Hepatocyte (in vitro differentiated cells): ENCODE data around the gene ADPGK. TPM values are rescaled to one million over a fixed set of nuclear protein-coding genes. Genes with fewer than 3 reads are reported as not detected.
"Not testable (repeated sequence)": the region's sequence is repeated elsewhere in the genome, so short reads cannot be mapped to it uniquely, and the experiment has no call there.

Source experiments
- DNase-seq: peaks from one replicate; pipeline ENCODE4 v3.0.0-alpha.2; 2016; ENCODE audit warnings: low spot score
- H2AFZ ChIP-seq: fragments of 200-600 bp; sonication (generic); 2 replicates; pipeline ENCODE4 v1.6.0; 2016; ENCODE audit warnings: antibody characterized with exemption, mild to moderate bottlenecking
- H3K27ac ChIP-seq: fragments of 200-600 bp; sonication (generic); 2 replicates; pipeline ENCODE4 v1.5.1; 2016; ENCODE audit warnings: mild to moderate bottlenecking
- H3K27me3 ChIP-seq: fragments of 200-600 bp; sonication (generic); 2 replicates; pipeline ENCODE4 v1.6.1; 2016
- H3K36me3 ChIP-seq: fragments of 200-600 bp; sonication (generic); replicated peaks from 2 replicates; pipeline ENCODE4 v1.5.1; 2016; ENCODE audit warnings: low read depth; ENCODE audit not compliant: insufficient read depth
- H3K4me1 ChIP-seq: fragments of 200-600 bp; sonication (generic); 2 replicates; pipeline ENCODE4 v1.5.1; 2016; ENCODE audit warnings: mild to moderate bottlenecking, moderate library complexity; ENCODE audit not compliant: insufficient read depth
- H3K4me2 ChIP-seq: fragments of 200-600 bp; sonication (generic); 2 replicates; pipeline ENCODE4 v1.6.0; 2016
- H3K4me3 ChIP-seq: fragments of 200-600 bp; sonication (generic); 2 replicates; pipeline ENCODE4 v1.5.1; 2016; ENCODE audit warnings: mild to moderate bottlenecking
- H3K79me2 ChIP-seq: fragments of 200-600 bp; sonication (generic); 2 replicates; pipeline ENCODE4 v1.6.0; 2017; ENCODE audit warnings: mild to moderate bottlenecking
- H3K9me2 ChIP-seq: fragments of 200-600 bp; sonication (generic); replicated peaks from 2 replicates; pipeline ENCODE4 v1.6.0; 2017; ENCODE audit warnings: mild to moderate bottlenecking; ENCODE audit not compliant: insufficient read depth
- H3K9me3 ChIP-seq: fragments of 200-600 bp; sonication (generic); 2 replicates; pipeline ENCODE4 v1.5.1; 2016; ENCODE audit warnings: low read depth, mild to moderate bottlenecking
- H4K20me1 ChIP-seq: fragments of 200-600 bp; sonication (generic); 2 replicates; pipeline ENCODE4 v1.6.0; 2016; ENCODE audit warnings: mild to moderate bottlenecking; ENCODE audit not compliant: insufficient read depth, poor library complexity, severe bottlenecking
- CTCF ChIP-seq: fragments of 200-600 bp; sonication (generic); IDR thresholded peaks from 2 replicates; pipeline ENCODE4 v1.5.1; 2016; ENCODE audit warnings: antibody characterized with exemption, mild to moderate bottlenecking; ENCODE audit not compliant: poor library complexity
- EZH2 ChIP-seq: fragments of 200-600 bp; sonication (generic); IDR thresholded peaks from 2 replicates; pipeline ENCODE4 v1.6.1; 2016; ENCODE audit warnings: antibody characterized with exemption, mild to moderate bottlenecking, borderline replicate concordance
- EZH2phosphoT487 ChIP-seq: fragments of 200-600 bp; sonication (generic); IDR thresholded peaks from one replicate; pipeline ENCODE4 v1.6.1; 2018; ENCODE audit warnings: antibody characterized with exemption, mild to moderate bottlenecking, low read depth, moderate library complexity; ENCODE audit not compliant: unreplicated experiment, severe bottlenecking
- WGBS: methylation state at CpG from one replicate; pipeline ENCODE4 v1.1.6; 2016; ENCODE audit warnings: low lambda C conversion rate; ENCODE audit errors: missing lambda C conversion rate; 5-methylcytosine and 5-hydroxymethylcytosine counted together
- polyA plus RNA-seq: library from polyadenylated mRNA; unstranded; fragments of >200 nt; fragmentation: Nextera tagmentation; extraction: Ambion mirVana; gene quantifications from 2 replicates; pipeline ENCODE4 v1.2.1, GENCODE V29; 2016
- total RNA-seq: library from RNA; depleted of rRNA; stranded (reverse); fragments of >200 nt; gene quantifications from 2 replicates; pipeline ENCODE4 v1.2.3, GENCODE V29; 2014

ADPGK gene
- total and polyA plus RNA-seq, 2 experiments from 2014 or later, result 59.2 to 67.3 TPM

DNA sequence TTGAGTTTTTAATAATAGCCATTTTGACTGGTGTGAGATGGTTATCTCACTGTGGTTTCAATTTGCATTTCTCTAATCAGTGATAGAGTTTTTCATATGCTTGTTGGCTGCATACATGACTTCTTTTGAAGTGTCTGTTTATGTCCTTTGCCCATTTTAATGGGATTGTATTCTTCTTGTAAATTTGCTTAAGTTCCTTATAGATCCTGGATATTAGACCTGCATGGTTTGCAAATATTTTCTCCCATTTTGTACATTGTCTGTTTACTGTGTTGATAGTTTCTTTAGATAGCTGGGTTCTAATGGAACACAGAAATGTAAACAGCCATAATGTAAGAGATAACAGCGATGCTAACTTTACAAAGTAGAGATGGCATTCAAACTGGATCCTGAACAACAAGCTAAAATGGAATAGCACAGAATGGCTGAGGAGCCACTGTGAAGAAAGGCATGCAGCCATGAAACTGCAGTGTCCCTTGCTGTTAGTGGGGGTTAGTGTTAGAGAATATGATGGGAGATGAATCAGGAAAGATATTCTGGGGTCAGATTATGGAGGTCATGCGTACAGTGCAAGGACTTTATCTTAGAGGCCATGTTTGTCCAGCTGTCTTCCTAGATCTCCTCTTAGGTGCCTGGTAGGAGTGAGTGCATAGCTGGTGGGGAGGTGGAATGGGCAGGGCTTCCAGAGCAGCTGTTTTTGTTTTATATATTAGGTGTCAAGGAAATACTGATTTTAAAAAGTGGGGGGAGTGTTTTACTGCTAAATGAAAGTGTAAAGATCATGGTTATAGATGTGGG, 49.4 kb downstream of the ADPGK start:
- no peak for DNase-seq
- WGBS, result 69% methylated on average over 2 of the region's 2 CpGs
- no peak overlapping the region for H3K4me3 ChIP-seq
- H3K27ac ChIP-seq, result no peak overlapping the region
- no peaks in the 10 kb centered on the region for H3K9me3 ChIP-seq
- H3K27me3 ChIP-seq, result no peaks in the 10 kb centered on the region
- H4K20me1 ChIP-seq, result no peaks in the 10 kb centered on the region
- no peak overlapping the region for H3K4me2 ChIP-seq
- no peaks in the 10 kb centered on the region for H3K4me1 ChIP-seq
- no peak overlapping the region for H2AFZ ChIP-seq
- no peaks in the 10 kb centered on the region for H3K9me2 ChIP-seq
- H3K79me2 ChIP-seq, result no peaks in the 10 kb centered on the region
- TF ChIP-seq EZH2phosphoT487 (no peak), EZH2 (no peak)
- no peaks in the 10 kb centered on the region for H3K36me3 ChIP-seq

GRCh38 chr15:72732516-72732915, 51.0 kb downstream of the ADPGK start:
- H4K20me1 ChIP-seq, result no peaks in the 10 kb centered on the region
- H3K27ac ChIP-seq, result no peak overlapping the region
- H3K9me3 ChIP-seq, result no peaks in the 10 kb centered on the region
- no peak for DNase-seq
- H3K79me2 ChIP-seq, result no peaks in the 10 kb centered on the region
- H3K4me3 ChIP-seq, result no peak overlapping the region
- H3K4me1 ChIP-seq, result no peaks in the 10 kb centered on the region
- H3K4me2 ChIP-seq, result no peak overlapping the region
- no peak for TF ChIP-seq EZH2phosphoT487
- no peak for TF ChIP-seq EZH2
- TF ChIP-seq CTCF, result no peak
- H3K9me2 ChIP-seq, result no peaks in the 10 kb centered on the region
- H3K27me3 ChIP-seq, result no peaks in the 10 kb centered on the region
- H3K36me3 ChIP-seq, result no peaks in the 10 kb centered on the region
- H2AFZ ChIP-seq, result no peak overlapping the region
- 92% methylated on average over 4 of the region's 4 CpGs for WGBS

DNA sequence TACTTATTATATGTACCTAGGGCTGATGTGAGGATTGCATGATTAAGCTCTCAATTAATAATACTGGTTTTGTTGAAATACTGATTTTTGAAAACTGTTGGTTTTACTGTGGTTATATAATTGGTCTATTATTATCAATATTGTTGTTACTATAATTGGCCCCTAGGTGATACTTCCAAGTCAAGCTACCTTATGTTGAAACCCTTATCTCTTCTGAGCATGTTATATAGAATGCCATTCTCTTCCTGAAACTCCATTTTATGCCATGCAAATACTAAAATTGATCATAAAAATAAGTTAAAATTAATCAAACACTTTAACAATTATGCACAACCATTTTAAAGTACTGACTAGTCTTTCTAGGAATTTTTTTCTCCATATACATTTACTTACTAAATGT, 51.5 kb downstream of the ADPGK start:
- H3K27me3 ChIP-seq, result no peaks in the 10 kb centered on the region
- no peak for TF ChIP-seq CTCF
- TF ChIP-seq EZH2, result no peak
- TF ChIP-seq EZH2phosphoT487, result no peak
- no peaks in the 10 kb centered on the region for H3K9me2 ChIP-seq
- no peak overlapping the region for H3K4me3 ChIP-seq
- no peaks in the 10 kb centered on the region for H3K36me3 ChIP-seq
- no peaks in the 10 kb centered on the region for H3K79me2 ChIP-seq
- H3K4me2 ChIP-seq, result no peak overlapping the region
- no peaks in the 10 kb centered on the region for H3K4me1 ChIP-seq
- H3K9me3 ChIP-seq, result no peaks in the 10 kb centered on the region
- no peak overlapping the region for H2AFZ ChIP-seq
- H3K27ac ChIP-seq, result no peak overlapping the region
- H4K20me1 ChIP-seq, result no peaks in the 10 kb centered on the region
- no peak for DNase-seq

GRCh38 chr15:72728821-72729220, 54.7 kb downstream of the ADPGK start:
- no peaks in the 10 kb centered on the region for H3K36me3 ChIP-seq
- H3K4me3 ChIP-seq, result no peak overlapping the region
- H3K9me3 ChIP-seq, result no peaks in the 10 kb centered on the region
- no peak for TF ChIP-seq EZH2phosphoT487
- no peak for TF ChIP-seq EZH2
- no peak for TF ChIP-seq CTCF
- H3K4me2 ChIP-seq, result no peak overlapping the region
- no peaks in the 10 kb centered on the region for H3K27me3 ChIP-seq
- H4K20me1 ChIP-seq, result no peaks in the 10 kb centered on the region
- no peaks in the 10 kb centered on the region for H3K4me1 ChIP-seq
- H3K27ac ChIP-seq, result no peak overlapping the region
- 84% methylated on average over 1 of the region's 1 CpG for WGBS
- no peak for DNase-seq
- no peaks in the 10 kb centered on the region for H3K9me2 ChIP-seq
- H3K79me2 ChIP-seq, result no peaks in the 10 kb centered on the region
- no peak overlapping the region for H2AFZ ChIP-seq

DNA sequence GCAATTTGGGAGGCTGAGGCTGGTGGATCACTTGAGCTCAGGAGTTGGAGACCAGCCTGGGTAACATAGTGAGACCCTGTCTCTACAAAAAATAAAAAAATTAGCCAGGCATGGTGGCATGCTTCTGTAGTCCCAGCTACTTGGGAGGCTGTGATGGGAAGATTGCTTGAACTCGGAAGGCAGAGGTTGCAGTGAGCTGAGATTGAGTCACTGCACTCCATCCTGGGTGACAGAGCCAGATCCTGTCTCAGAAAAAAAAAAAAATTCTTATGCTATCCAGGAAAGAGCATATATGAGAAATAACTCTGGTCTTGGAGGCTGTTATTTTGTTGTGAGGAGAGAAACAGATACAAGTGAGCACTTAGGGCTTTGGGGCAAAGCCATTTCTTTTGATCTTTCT, 55.3 kb downstream of the ADPGK start:
- not testable (repeated sequence) for H3K36me3 ChIP-seq, H3K27ac ChIP-seq, H3K27me3 ChIP-seq, H3K4me3 ChIP-seq, H3K4me1 ChIP-seq, H2AFZ ChIP-seq, DNase-seq, H4K20me1 ChIP-seq, H3K4me2 ChIP-seq, H3K9me2 ChIP-seq, H3K9me3 ChIP-seq, H3K79me2 ChIP-seq
- 83% methylated on average over 1 of the region's 1 CpG for WGBS
